Measurements from ENCODE around the gene ENDOD1.

The ENDOD1 gene

DNA sequence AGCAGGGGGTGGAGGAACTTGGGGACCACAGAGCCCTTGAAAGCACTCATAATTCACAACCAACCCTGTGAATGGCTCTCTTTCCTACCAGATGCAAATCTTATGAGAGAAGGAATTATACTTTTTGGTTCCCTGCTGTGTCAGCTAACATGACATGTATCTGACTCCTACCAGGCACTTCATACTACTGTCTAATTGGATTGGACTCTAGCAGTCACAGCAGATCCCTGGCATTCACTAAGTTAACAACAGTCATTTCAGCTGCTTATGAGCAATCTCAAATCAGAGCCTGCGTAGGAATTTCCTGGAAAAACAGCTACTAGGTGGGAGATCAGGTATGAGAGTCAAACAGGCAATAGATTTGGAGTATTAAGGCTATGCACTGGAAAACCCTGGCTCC lies 11.1 kb upstream of the ENDOD1 start:
- no peak for DNase-seq

DNA sequence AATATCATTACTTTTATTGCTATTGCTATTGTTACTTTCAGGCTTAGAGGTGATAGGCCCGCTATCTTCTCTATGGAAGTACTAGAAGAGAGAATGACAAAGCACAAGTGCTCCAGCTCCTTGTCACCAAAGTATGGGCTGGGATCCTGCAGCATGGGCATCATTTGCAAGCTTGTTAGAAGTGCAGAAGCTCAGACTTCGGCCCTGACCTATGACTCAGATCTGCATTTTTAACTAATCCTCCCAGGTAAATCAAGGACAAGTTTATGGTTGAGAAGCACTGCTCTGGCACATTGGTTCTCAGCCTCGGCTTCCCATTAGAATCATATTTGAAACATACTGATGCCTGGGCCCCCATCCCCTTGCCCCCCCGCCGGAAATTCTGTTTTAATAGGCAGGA lies 8.6 kb upstream of the ENDOD1 start:
- DNase-seq: no peak

DNA sequence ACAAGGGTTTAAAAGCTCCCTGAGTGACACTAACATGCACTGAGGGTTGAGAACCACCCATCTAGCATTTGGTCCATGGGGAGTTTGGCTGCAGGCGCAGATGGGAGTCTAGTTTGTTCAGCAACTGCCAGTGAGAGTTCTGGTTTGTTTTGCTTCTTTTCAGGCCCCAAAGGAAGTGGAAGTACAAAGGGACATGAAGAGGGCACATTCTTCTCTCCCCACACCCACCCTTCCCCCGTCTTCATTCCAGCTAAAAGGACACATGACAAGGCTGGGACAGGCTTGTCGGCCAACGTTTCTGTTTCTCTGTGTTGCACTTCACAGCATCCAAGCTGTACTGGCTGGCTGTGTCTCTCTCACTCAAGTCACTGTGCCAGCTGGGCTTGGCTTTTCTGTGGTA lies 8.2 kb upstream of the ENDOD1 start:
- no peak for DNase-seq

GRCh38 chr11:95082576-95083001 lies 7.1 kb upstream of the ENDOD1 start:
- no peak for DNase-seq

GRCh38 chr11:95084509-95084908 lies 5.1 kb upstream of the ENDOD1 start:
- DNase-seq: no peak

- no peak for DNase-seq
Measured at GRCh38 chr11:95085117-95085816, 4.4 kb upstream of the ENDOD1 start.

DNA sequence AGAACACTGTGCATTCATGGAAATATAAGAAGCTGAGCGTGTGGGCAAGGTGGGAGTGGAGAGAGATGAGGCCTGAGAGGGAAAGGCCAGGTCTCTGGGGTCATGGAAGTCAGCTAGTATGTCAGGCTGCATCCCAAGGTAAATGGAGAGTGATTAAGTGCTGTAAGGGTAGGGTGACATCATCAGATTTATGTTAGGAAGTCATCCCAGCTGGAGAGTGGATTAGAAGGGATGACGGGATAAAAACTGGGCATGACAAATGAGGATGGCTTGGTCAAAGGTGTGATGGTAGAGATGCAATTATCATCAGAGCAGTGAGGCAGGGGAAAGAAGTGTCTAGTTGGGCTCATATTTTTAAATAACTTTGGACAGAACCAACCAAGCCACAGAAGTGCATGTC lies 3.5 kb upstream of the ENDOD1 start:
- DNase-seq: no peak

DNA sequence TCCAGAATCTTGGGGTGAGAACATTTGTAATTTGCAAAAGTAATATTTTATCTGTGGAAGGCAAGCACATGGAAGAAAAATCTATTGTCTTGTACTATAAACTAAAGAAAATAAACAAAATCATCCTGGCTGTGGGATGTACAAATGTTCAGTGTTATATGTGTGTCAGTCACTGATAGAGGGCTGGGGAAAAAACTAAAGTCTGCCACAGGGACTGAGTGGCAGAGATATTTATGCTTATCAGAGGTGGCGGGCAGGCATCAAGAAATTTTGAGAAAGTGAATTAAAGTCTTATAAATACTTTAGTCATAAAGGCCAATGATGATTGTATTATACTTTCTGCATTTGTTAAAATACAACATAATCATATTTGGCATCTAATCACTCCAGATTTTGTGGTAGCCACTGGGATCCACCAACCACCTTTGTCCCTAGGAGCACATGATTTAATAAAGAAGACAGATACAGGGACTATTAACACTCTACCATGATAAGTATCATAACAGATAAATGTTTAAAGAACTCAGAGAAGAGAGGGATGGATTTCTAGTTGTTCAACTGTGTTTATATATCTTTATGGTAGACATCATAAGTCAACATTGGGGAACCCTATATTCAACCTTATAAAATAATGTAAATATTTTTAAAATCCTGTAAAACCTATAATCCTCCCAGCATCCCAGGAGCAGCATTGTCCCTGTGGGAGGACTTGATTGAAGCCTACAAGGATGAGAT lies 2.6 kb upstream of the ENDOD1 start:
- DNase-seq: no peak

DNA sequence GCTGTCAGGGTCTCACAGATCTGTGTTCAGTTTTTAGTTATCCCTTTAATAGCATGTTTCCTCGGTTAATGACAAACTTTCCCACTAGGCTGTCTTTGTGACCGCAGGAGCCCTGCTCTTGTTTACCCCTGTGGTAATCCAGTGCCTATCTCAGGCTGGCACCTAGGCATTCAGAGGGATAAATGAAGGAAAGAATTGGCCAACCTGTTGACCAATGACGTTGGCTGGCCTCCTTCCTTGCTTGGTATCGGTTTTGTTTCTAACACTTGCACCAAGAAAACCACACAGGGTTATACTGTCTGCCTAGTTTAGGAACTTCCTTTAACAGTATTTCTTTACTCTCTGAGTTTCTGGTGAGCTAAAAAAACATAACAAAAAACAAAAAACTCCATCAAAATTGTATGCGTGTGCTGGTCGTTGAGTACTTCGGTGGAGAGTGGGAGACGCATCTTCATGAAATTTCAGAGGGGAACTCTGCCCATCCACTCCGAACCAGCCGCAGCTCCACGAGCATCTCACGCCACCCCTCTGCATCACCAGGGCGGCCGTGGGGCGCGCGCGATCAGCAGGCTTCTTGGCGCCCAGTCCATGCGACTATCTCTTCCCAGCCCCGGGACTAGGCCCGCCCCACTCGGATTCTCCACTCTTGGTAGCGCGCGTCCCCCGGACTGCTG lies 563 bp upstream of the ENDOD1 start:
- DNase-seq: peak; percentile 31

GRCh38 chr11:95091663-95092180 lies 2.1 kb downstream of the ENDOD1 start:
- DNase-seq: no peak

GRCh38 chr11:95092549-95093324 lies 3.1 kb downstream of the ENDOD1 start:
- peak; percentile 25 for DNase-seq

- DNase-seq: no peak
Measured at GRCh38 chr11:95093548-95093947, 3.9 kb downstream of the ENDOD1 start.

GRCh38 chr11:95095858-95096587 lies 6.4 kb downstream of the ENDOD1 start:
- DNase-seq: no peak

DNA sequence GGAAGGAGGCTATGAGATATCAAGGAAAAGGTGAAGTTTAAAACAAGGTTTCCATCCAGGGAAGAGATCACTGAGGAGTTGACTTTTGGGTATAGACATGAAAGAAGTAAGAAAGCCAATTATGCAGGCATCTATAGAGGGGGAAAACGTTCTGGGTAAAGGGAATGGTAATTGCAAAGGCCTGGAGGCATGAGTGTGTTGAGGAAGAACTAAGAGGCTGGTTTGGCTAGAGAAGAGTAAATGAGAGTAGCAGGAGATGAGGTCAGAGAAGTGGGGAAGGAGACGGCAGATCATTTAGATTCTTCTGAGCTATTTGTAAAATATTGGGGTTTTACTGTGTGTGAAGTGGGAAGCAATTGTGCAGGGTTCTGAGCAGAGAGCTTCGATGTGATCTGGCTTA lies 7.6 kb downstream of the ENDOD1 start:
- no peak for DNase-seq

DNA sequence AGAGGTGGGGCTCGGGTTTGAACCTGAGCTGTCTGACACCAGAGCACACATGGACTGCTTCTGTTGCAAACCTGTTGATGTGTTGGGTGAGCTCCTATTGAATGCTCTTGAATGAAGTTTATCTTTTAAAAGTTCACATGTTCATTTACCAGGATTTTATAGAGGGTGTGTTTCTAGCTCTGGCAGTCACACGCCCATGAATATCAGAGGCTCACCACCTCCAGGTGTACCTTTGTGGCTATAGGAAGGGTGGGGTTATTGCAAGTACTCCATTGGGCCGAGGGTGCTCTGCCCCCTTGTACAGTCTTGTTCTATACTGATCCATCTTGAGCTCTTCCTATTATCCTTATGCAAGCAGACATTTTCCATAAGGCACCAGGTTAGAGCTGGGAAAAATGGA lies 9.2 kb downstream of the ENDOD1 start:
- no peak for DNase-seq

DNA sequence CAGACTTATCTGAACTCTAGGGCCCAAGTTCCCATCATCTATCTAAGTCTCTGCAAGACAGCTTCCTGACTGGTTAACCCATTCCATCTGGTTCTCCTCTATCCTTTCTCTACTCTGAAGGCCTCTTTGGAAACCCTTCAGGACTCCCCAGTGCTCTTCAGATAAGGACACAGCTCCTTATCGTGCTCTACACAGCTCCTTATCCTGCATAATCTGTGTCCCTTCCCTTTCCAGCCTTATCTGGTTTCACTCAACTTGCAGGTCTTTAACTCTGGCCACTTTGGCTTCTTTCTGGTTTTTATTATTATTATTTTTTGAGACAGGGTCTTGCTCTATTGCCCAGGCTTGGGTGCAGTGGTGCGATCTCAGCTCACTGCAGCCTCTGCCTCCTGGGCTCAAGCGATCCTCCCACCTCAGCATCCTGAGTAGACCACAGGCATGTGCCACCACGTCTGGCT lies 10.6 kb downstream of the ENDOD1 start:
- no peak for DNase-seq

GRCh38 chr11:95100856-95101507 lies 11.3 kb downstream of the ENDOD1 start:
- DNase-seq: no peak

DNA sequence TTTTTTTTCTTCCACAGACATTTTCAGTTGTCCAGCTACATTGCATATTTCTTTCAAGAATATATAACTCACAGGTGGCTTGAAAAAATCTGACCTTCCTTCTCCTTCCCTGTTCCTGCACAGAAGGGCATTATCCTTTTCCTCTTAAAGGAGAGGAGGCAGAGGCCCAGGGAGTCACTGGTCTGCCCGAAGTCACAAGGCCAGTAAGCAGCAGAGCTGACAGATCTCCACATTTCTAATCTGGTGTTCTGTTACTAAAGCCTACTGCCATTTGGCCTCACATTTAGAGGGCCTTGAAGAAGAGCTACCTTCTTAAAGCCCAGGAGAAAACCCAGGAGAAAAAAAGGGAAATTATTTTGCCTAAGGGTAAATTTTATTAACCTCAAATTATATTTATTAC lies 12.3 kb downstream of the ENDOD1 start:
- DNase-seq: no peak

GRCh38 chr11:95102733-95103132 lies 13.1 kb downstream of the ENDOD1 start:
- no peak for DNase-seq

DNA sequence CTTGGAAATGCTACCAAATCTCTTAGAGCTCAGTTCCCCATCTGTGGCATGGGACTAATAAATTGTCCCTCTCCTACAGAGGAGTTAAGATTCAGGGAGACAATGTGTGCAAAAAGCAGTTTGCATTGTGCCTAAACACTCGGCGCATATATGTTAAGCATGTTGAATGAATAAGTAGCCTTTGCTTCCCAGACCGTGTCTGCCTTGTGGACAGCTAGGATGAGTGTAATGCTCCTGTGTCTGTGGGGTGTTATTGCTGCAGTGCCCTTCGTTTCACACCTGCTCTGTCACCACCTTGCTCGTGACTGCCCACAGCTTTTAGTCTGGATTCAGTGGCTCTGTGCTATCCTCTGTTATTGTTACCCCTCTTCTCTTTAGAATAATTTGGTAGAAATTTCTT lies 14.1 kb downstream of the ENDOD1 start:
- no peak for DNase-seq

DNA sequence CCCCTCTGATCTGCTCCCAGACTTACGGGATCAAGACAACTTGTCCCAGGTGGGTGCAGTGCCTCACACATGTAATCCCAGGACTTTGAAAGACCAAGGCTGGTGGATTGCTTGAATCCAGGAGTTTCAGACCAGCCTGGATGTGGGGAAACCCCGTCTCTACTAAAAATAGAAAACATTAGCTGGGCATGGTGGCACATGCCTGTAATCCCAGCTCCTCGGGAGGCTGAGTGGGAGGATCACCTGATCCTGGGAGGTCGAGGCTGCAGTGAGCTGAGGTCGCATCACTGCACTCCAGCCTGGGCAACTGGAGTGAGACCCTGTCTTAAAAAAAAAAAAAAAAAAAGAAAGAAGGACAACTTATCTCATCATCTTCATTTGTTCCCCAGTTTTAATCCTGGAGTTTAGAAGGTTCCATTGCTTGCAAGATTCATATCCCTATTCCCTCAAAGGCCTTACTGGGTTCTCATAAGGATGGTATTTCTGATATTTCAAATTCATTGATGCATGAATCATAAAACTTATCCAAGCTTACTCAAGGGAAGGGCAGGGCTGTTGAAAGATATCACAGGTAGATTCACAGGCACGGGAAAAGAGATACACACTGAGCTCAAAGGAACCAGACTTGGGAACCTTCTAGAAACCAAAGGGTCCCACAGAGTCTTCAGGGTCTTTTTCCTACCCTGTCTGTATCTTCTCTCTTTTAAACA lies 14.6 kb downstream of the ENDOD1 start:
- DNase-seq: no peak
